B cell (primary cell): ENCODE results near the gene ABCC9. TPM values are rescaled to one million over a fixed set of nuclear protein-coding genes. Genes with fewer than 3 reads are reported as not detected.

Experiments
- ATAC-seq: fragments of 200-7000 bp; cut with Tn5 transposase; one replicate; pipeline ENCODE4 v1.10.0; 2021; ENCODE audit warnings: low read depth, mild to moderate bottlenecking, moderate number of reproducible peaks, moderate library complexity
- CTCF ChIA-PET: fragments of 350-600 bp; sonication (Branson Sonifier 250); formaldehyde crosslinking; loops from one replicate; lab custom pipeline; 2021; ENCODE audit warnings: antibody characterized with exemption, inconsistent platforms; lab: Charles Lee
- POLR2A ChIA-PET: fragments of 350-600 bp; sonication (Branson Sonifier 250); formaldehyde crosslinking; loops from one replicate; lab custom pipeline; 2021; ENCODE audit warnings: antibody characterized with exemption; lab: Charles Lee
- DNase-seq: peaks from one replicate; pipeline ENCODE4 v3.0.0; 2013
- H2AFZ ChIP-seq: 2 replicates; pipeline ENCODE4 v1.6.1; 2012; ENCODE audit warnings: mild to moderate bottlenecking, low read depth, low read length; ENCODE audit not compliant: insufficient read depth, poor library complexity, severe bottlenecking
- H3K27ac ChIP-seq, 2 donors: 1 replicate in 1 of 2; 2 replicates in 1 of 2; pipeline ENCODE4 v1.5.1; 2012 to 2013; ENCODE audit warnings: low read length in 2 of 2, mild to moderate bottlenecking in 2 of 2, moderate library complexity in 1 of 2
- H3K27me3 ChIP-seq, 4 experiments: fragments of 200-600 bp in 1 of 4; sonication (generic) in 1 of 4; replicated peaks in 1 of 4; 1 replicate in 2 of 4; 2 replicates in 2 of 4; pipeline versions ENCODE4 v1.6.1 to v1.7.0; 2013 to 2016; ENCODE audit warnings: low read length in 3 of 4, mild to moderate bottlenecking in 2 of 4, mixed read lengths in 1 of 4, moderate library complexity in 1 of 4; ENCODE audit not compliant: insufficient read depth in 4 of 4, control insufficient read depth in 3 of 4; ENCODE audit errors: control extremely low read depth in 1 of 4
- H3K36me3 ChIP-seq, 2 experiments: replicated peaks in 1 of 2; 1 replicate in 1 of 2; 2 replicates in 1 of 2; pipeline versions ENCODE4 v1.6.1 to v1.7.1; 2013; ENCODE audit warnings: low read length in 1 of 2; ENCODE audit not compliant: insufficient read depth in 2 of 2, control insufficient read depth in 1 of 2; ENCODE audit errors: control extremely low read depth in 1 of 2, extremely low read depth in 1 of 2
- H3K4me1 ChIP-seq, 2 donors: fragments of 200-600 bp in 1 of 2; sonication (generic) in 1 of 2; 1 replicate in 1 of 2; 2 replicates in 1 of 2; pipeline versions ENCODE4 v1.5.1 to v1.6.1; 2013 to 2017; ENCODE audit warnings: low read length in 2 of 2; ENCODE audit not compliant: control insufficient read depth in 2 of 2, insufficient read depth in 2 of 2
- H3K4me2 ChIP-seq: replicated peaks from 2 replicates; pipeline ENCODE3; 2012; ENCODE audit warnings: mild to moderate bottlenecking, low read depth, low read length; ENCODE audit not compliant: poor library complexity, severe bottlenecking
- H3K4me3 ChIP-seq, 5 experiments: fragments of 200-600 bp in 1 of 5; sonication (generic) in 1 of 5; 1 replicate in 3 of 5; 2 replicates in 2 of 5; pipeline versions ENCODE4 v1.5.1 to v1.7.0; 2011 to 2016; ENCODE audit warnings: low read length in 4 of 5, mild to moderate bottlenecking in 4 of 5, low read depth in 2 of 5, control low read depth in 1 of 5, moderate library complexity in 1 of 5; ENCODE audit not compliant: insufficient read depth in 1 of 5; ENCODE audit errors: control extremely low read depth in 1 of 5, extremely low read depth in 1 of 5
- H3K79me2 ChIP-seq: fragments of 200-600 bp; sonication (generic); one replicate; pipeline ENCODE4 v1.6.0; 2016; ENCODE audit warnings: low read length; ENCODE audit not compliant: control insufficient read depth, insufficient read depth
- H3K9ac ChIP-seq: fragments of 200-600 bp; sonication (generic); 2 replicates; pipeline ENCODE4 v1.6.1; 2017; ENCODE audit warnings: mild to moderate bottlenecking, low read length, moderate library complexity
- H3K9me3 ChIP-seq, 3 donors: one replicate each; pipeline versions ENCODE4 v1.6.1 to v1.7.1; 2013; ENCODE audit warnings: low read length in 2 of 3; ENCODE audit not compliant: control insufficient read depth in 2 of 3, insufficient read depth in 1 of 3; ENCODE audit errors: control extremely low read depth in 1 of 3
- H4K20me1 ChIP-seq: 2 replicates; pipeline ENCODE4 v1.6.0; 2012; ENCODE audit warnings: mild to moderate bottlenecking, low read length; ENCODE audit not compliant: insufficient read depth, control insufficient read depth, poor library complexity, severe bottlenecking
- H3K27ac Mint-ChIP-seq: one replicate; pipeline ENCODE4 v1.8.0; 2021; ENCODE audit warnings: mixed read lengths
- H3K27me3 Mint-ChIP-seq: one replicate; pipeline ENCODE4 v1.8.0; 2021; ENCODE audit warnings: mixed read lengths
- H3K4me1 Mint-ChIP-seq: one replicate; pipeline ENCODE4 v1.8.0; 2021; ENCODE audit warnings: mixed read lengths
- H3K4me3 Mint-ChIP-seq: one replicate; pipeline ENCODE4 v1.8.0; 2021; ENCODE audit warnings: mixed read lengths
- H3K9me3 Mint-ChIP-seq: one replicate; pipeline ENCODE4 v1.8.0; 2022; ENCODE audit warnings: mixed read lengths; ENCODE audit not compliant: insufficient read depth
- EZH2 ChIP-seq: IDR thresholded peaks from 2 replicates; pipeline ENCODE4 v1.6.1; 2012; ENCODE audit warnings: borderline replicate concordance, low read depth, mild to moderate bottlenecking, moderate library complexity, low read length; ENCODE audit not compliant: insufficient read depth, poor library complexity, severe bottlenecking
- WGBS: methylation state at CpG from one replicate; pipeline ENCODE4 v1.1.5; 2013; ENCODE audit warnings: missing lambda C conversion rate; ENCODE audit not compliant: insufficient coverage; 5-methylcytosine and 5-hydroxymethylcytosine counted together
- intact Hi-C: fragments of 100-400 bp; cut with micrococcal nuclease; formaldehyde crosslinking; loops from one replicate; pipeline ENCODE4 v1.10.0; 2022
- polyA plus RNA-seq: library from polyadenylated mRNA; depleted of rRNA; stranded (reverse); fragments of >200 nt; gene quantifications from 2 replicates; pipeline ENCODE4 v1.2.3, GENCODE V29; 2012
- total RNA-seq, 2 donors: library from RNA; stranded (reverse); fragments of 120-200 nt in 1 of 2; gene quantifications; 1 replicate in 1 of 2; 2 replicates in 1 of 2; pipeline versions ENCODE4 v1.2.3 to v1.2.4, GENCODE V29; 2013 to 2022
- TF ChIP-seq, protein P1 (sequence below): fragments of 200-600 bp; IDR thresholded peaks from one replicate; pipeline ENCODE4 v1.8.0; 2022; ENCODE audit warnings: antibody characterized with exemption, mild to moderate bottlenecking

The ABCC9 gene
- total and polyA plus RNA-seq, 2 donors (not counting 1 experiment from before 2014, with no cell fraction given): not detected

DNA sequence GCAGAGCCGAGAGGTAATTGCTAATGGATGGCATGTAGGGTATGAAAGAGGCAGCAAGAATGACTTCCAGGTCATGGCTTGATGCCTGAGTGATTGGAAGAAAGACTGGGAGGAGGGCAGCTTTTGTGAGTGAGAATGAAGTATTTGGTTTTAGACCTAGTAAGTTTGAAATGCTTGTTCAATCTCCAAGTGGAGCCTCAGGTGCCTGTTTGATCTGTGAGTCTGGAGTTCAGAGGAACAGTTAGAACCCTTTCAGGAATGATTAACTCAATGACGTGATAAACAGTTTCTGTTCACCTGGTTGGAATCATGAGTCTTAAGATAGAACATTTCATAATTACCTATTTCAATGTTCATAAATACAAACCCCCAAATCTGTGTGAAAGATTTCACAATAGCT, 177.2 kb downstream of the ABCC9 start:
- TF ChIP-seq, protein P1, sequence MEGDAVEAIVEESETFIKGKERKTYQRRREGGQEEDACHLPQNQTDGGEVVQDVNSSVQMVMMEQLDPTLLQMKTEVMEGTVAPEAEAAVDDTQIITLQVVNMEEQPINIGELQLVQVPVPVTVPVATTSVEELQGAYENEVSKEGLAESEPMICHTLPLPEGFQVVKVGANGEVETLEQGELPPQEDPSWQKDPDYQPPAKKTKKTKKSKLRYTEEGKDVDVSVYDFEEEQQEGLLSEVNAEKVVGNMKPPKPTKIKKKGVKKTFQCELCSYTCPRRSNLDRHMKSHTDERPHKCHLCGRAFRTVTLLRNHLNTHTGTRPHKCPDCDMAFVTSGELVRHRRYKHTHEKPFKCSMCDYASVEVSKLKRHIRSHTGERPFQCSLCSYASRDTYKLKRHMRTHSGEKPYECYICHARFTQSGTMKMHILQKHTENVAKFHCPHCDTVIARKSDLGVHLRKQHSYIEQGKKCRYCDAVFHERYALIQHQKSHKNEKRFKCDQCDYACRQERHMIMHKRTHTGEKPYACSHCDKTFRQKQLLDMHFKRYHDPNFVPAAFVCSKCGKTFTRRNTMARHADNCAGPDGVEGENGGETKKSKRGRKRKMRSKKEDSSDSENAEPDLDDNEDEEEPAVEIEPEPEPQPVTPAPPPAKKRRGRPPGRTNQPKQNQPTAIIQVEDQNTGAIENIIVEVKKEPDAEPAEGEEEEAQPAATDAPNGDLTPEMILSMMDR: no peak
- TF ChIP-seq EZH2: no peak
- DNase-seq (no peak), ATAC-seq (no peak)
- no peaks in the 10 kb centered on the region for H3K36me3 ChIP-seq
- Mint-ChIP-seq H3K4me3 (no peak overlapping the region), H3K27me3 (no peaks in the 10 kb centered on the region), H3K27ac (no peak overlapping the region), H3K9me3 (no peaks in the 10 kb centered on the region), H3K4me1 (no peaks in the 10 kb centered on the region)
- H3K27me3 ChIP-seq: no peaks in the 10 kb centered on the region
- no peak overlapping the region for H2AFZ ChIP-seq
- no peaks in the 10 kb centered on the region for H3K9me3 ChIP-seq
- intact Hi-C loops: no loop called here
- H3K9ac ChIP-seq: no peak overlapping the region
- ChIA-PET CTCF (no interaction called here), POLR2A (no interaction called here)
- H3K27ac ChIP-seq: no peak overlapping the region
- H3K79me2 ChIP-seq: no peaks in the 10 kb centered on the region
- 59% methylated on average over 1 of the region's 2 CpGs for WGBS
- H3K4me3 ChIP-seq: no peak overlapping the region
- no peaks in the 10 kb centered on the region for H3K4me1 ChIP-seq
- H3K4me2 ChIP-seq: no peak overlapping the region
- H4K20me1 ChIP-seq: no peaks in the 10 kb centered on the region

DNA sequence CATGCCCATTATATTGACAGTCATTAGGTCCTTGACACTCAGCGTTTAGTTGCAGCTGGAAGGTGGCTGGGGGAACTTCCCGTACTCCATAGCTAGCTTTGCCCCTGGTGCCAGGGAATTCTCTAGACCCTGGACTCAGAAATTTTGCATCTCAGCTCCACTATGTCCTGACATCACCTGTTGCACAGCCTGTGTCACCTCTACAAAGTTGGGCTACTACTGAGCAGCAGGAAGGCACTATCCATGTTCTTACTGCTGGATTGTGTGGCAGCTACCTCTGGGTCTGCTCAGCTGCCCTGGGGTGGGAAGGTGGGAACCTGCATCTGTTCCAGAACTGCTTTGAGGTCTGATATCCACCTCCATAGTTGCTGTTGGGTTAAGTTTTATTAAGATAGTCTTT, 177.7 kb downstream of the ABCC9 start:
- CTCF ChIA-PET: no interaction called here
- no peak overlapping the region for H3K27ac Mint-ChIP-seq
- intact Hi-C loops: no loop called here
- Histone ChIP-seq H2AFZ (no peak overlapping the region), H3K36me3 (no peaks in the 10 kb centered on the region), H3K9ac (no peak overlapping the region), H3K27me3 (no peaks in the 10 kb centered on the region), H3K27ac (no peak overlapping the region), H3K79me2 (no peaks in the 10 kb centered on the region), H3K4me3 (no peak overlapping the region), H3K4me2 (no peak overlapping the region), H3K4me1 (no peaks in the 10 kb centered on the region), H4K20me1 (no peaks in the 10 kb centered on the region), H3K9me3 (no peaks in the 10 kb centered on the region)
- DNase-seq (no peak), ATAC-seq (no peak)
- no peak for TF ChIP-seq EZH2
- TF ChIP-seq, protein P1: no peak
- H3K27me3 Mint-ChIP-seq: no peaks in the 10 kb centered on the region
- WGBS: 94% methylated on average over 2 of the region's 2 CpGs
- H3K4me1 Mint-ChIP-seq: no peaks in the 10 kb centered on the region
- H3K9me3 Mint-ChIP-seq: no peaks in the 10 kb centered on the region
- POLR2A ChIA-PET: no interaction called here
- H3K4me3 Mint-ChIP-seq: no peak overlapping the region
